Fibroblast of lung (primary cell): ENCODE measurements around the gene TMPRSS3. TPM values are rescaled to one million over a fixed set of nuclear protein-coding genes. Genes with fewer than 3 reads are reported as not detected.

Source experiments
- DNase-seq, 2 donors: peaks; one replicate each; pipeline versions ENCODE4 v3.0.0 to v3.0.0-alpha.2; 2010; ENCODE audit warnings: low read depth in 2 of 2
- H2AFZ ChIP-seq: 2 replicates; pipeline ENCODE4 v1.5.1; 2012; ENCODE audit warnings: low read length, control low read depth, inconsistent platforms
- H3K27ac ChIP-seq: 2 replicates; pipeline ENCODE4 v1.5.1; 2011; ENCODE audit warnings: low read length, control low read depth; ENCODE audit not compliant: insufficient read depth
- H3K27me3 ChIP-seq: 2 replicates; pipeline ENCODE4 v1.5.1; 2011; ENCODE audit warnings: mild to moderate bottlenecking, low read length; ENCODE audit not compliant: control insufficient read depth, insufficient read depth
- H3K36me3 ChIP-seq: 2 replicates; pipeline ENCODE4 v1.5.1; 2011; ENCODE audit warnings: low read length; ENCODE audit not compliant: control insufficient read depth, insufficient read depth
- H3K4me1 ChIP-seq: 2 replicates; pipeline ENCODE4 v1.5.1; 2011; ENCODE audit warnings: low read length; ENCODE audit not compliant: control insufficient read depth, insufficient read depth; ENCODE audit errors: extremely low read depth
- H3K4me2 ChIP-seq: 2 replicates; pipeline ENCODE4 v1.5.1; 2011; ENCODE audit warnings: low read length, control low read depth; ENCODE audit not compliant: insufficient read depth; ENCODE audit errors: extremely low read depth
- H3K4me3 ChIP-seq, 4 experiments: fragments of 200-600 bp in 1 of 4; sonication (generic) in 1 of 4; replicated peaks in 1 of 4; 2 replicates each; pipeline ENCODE4 v1.5.1; 2011 to 2016; ENCODE audit warnings: low read length in 4 of 4, low read depth in 3 of 4, mild to moderate bottlenecking in 3 of 4, control low read depth in 2 of 4, inconsistent platforms in 1 of 4, mixed read lengths in 1 of 4; ENCODE audit not compliant: insufficient read depth in 1 of 4; ENCODE audit errors: control extremely low read depth in 1 of 4
- H3K79me2 ChIP-seq: 2 replicates; pipeline ENCODE4 v1.5.1; 2012; ENCODE audit warnings: mild to moderate bottlenecking, low read length, inconsistent platforms; ENCODE audit not compliant: control insufficient read depth, insufficient read depth
- H3K9ac ChIP-seq: 2 replicates; pipeline ENCODE4 v1.5.1; 2011; ENCODE audit warnings: mild to moderate bottlenecking, low read length, control low read depth; ENCODE audit not compliant: insufficient read depth
- H3K9me3 ChIP-seq: 2 replicates; pipeline ENCODE4 v1.5.1; 2012; ENCODE audit warnings: low read depth, low read length; ENCODE audit not compliant: control insufficient read depth, insufficient read depth
- H4K20me1 ChIP-seq: 2 replicates; pipeline ENCODE4 v1.5.1; 2011; ENCODE audit warnings: low read length; ENCODE audit not compliant: control insufficient read depth, insufficient read depth; ENCODE audit errors: extremely low read depth
- CTCF ChIP-seq, 2 donors: IDR thresholded peaks in 1 of 2; conservative IDR thresholded peaks in 1 of 2; 1 replicate in 1 of 2; 2 replicates in 1 of 2; pipeline ENCODE4 v1.5.1; 2011 to 2012; ENCODE audit warnings: low read length in 2 of 2, control low read depth in 1 of 2, inconsistent platforms in 1 of 2, low read depth in 1 of 2, mild to moderate bottlenecking in 1 of 2
- EZH2 ChIP-seq: IDR thresholded peaks from 2 replicates; pipeline ENCODE4 v1.5.1; 2012; ENCODE audit warnings: low read length, control low read depth, mild to moderate bottlenecking; ENCODE audit errors: missing control alignments
- polyA plus RNA-seq, 2 donors: library from polyadenylated mRNA; depleted of rRNA in 1 of 2; stranded (reverse) in 1 of 2; unstranded in 1 of 2; fragments of >200 nt; gene quantifications; 2 replicates each; pipeline ENCODE4 v1.2.1, GENCODE V29; 2011 to 2012; ENCODE audit warnings: missing spikeins in 1 of 2
- total RNA-seq: library from RNA; depleted of rRNA; stranded (reverse); fragments of >200 nt; gene quantifications from 2 replicates; pipeline ENCODE4 v1.2.1, GENCODE V29; 2014

TMPRSS3 gene
- total and polyA plus RNA-seq, 2 donors (not counting 1 experiment from before 2014, with no cell fraction given) = not detected

GRCh38 chr21:42432695-42433094 lies 36.8 kb upstream of the TMPRSS3 start:
- Histone ChIP-seq H3K4me3 (no peak overlapping the region), H4K20me1 (no peaks in the 10 kb centered on the region)
- TF ChIP-seq CTCF (conservative IDR thresholded peaks at IDR 0.05 in 1 of 2, IDR thresholded peaks at IDR 0.05 in 1 of 2; ENCODE audit: low read depth in 1 of 2, low read length in 2 of 2) (no peak), EZH2 (no peak)

GRCh38 chr21:42431196-42431595 lies 35.3 kb upstream of the TMPRSS3 start:
- H2AFZ ChIP-seq = no peak overlapping the region
- H3K4me2 ChIP-seq = no peak overlapping the region
- no peaks in the 10 kb centered on the region for H3K36me3 ChIP-seq
- no peak for DNase-seq
- H3K27me3 ChIP-seq = no peaks in the 10 kb centered on the region
- no peak overlapping the region for H3K9ac ChIP-seq
- no peaks in the 10 kb centered on the region for H4K20me1 ChIP-seq
- no peak overlapping the region for H3K27ac ChIP-seq
- H3K9me3 ChIP-seq = no peaks in the 10 kb centered on the region
- H3K4me1 ChIP-seq = no peaks in the 10 kb centered on the region
- TF ChIP-seq CTCF (conservative IDR thresholded peaks at IDR 0.05 in 1 of 2, IDR thresholded peaks at IDR 0.05 in 1 of 2; ENCODE audit: low read depth in 1 of 2, low read length in 2 of 2) = no peak
- no peak overlapping the region for H3K4me3 ChIP-seq
- H3K79me2 ChIP-seq = no peaks in the 10 kb centered on the region

More at GRCh38 chr21:42432695-42433094, 36.8 kb upstream of the TMPRSS3 start:
- Histone ChIP-seq H3K79me2 (no peaks in the 10 kb centered on the region), H3K4me1 (no peaks in the 10 kb centered on the region), H3K9me3 (no peaks in the 10 kb centered on the region), H3K4me2 (no peak overlapping the region), H3K27me3 (no peaks in the 10 kb centered on the region), H3K36me3 (no peaks in the 10 kb centered on the region), H3K9ac (no peak overlapping the region), H3K27ac (no peak overlapping the region), H2AFZ (no peak overlapping the region)
- DNase-seq = no peak

- Histone ChIP-seq H3K4me2 (no peak overlapping the region), H4K20me1 (no peaks in the 10 kb centered on the region), H3K4me1 (no peaks in the 10 kb centered on the region), H3K79me2 (no peaks in the 10 kb centered on the region), H3K4me3 (no peak overlapping the region), H3K27me3 (no peaks in the 10 kb centered on the region), H3K9ac (no peak overlapping the region), H2AFZ (no peak overlapping the region), H3K9me3 (no peaks in the 10 kb centered on the region), H3K27ac (no peak overlapping the region), H3K36me3 (no peaks in the 10 kb centered on the region)
- TF ChIP-seq EZH2 = no peak
- TF ChIP-seq CTCF (conservative IDR thresholded peaks at IDR 0.05 in 1 of 2, IDR thresholded peaks at IDR 0.05 in 1 of 2; ENCODE audit: low read depth in 1 of 2, low read length in 2 of 2) = no peak
- no peak for DNase-seq
Observed at GRCh38 chr21:42430521-42430920, 34.7 kb upstream of the TMPRSS3 start.
